ENCODE measurements around the gene KCNT1.

- TF ChIP-seq CTCF (IDR thresholded peaks at IDR 0.05) (no peak), POLR2A (IDR thresholded peaks at IDR 0.05) (no peak)
These were observed 84.2 kb downstream of the KCNT1 start for GRCh38 chr9:135786146-135786690.

Measured in thyroid gland (tissue), 4 donors.